H9 (cell line): Measurements from ENCODE around the gene OSBPL1A. TPM values are rescaled to one million over a fixed set of nuclear protein-coding genes. Genes with fewer than 3 reads are reported as not detected.
A peak's percentile ranks its signal among the peaks of the same experiment; 100 is the strongest.

ENCODE experiments used
- DNase-seq: peaks from one replicate; pipeline ENCODE4 v3.0.0-alpha.2; 2017
- H2AFZ ChIP-seq: one replicate; pipeline ENCODE4 v1.6.1; 2013; ENCODE audit warnings: mild to moderate bottlenecking, low read length, control low read depth, moderate library complexity
- H2AK5ac ChIP-seq: 2 replicates; pipeline ENCODE4 v1.6.1; 2013; ENCODE audit warnings: low read length, control low read depth, mixed read lengths; ENCODE audit not compliant: insufficient read length
- H2BK120ac ChIP-seq: one replicate; pipeline ENCODE4 v1.6.1; 2013; ENCODE audit warnings: low read depth, mild to moderate bottlenecking, low read length, control low read depth, inconsistent platforms; ENCODE audit not compliant: poor library complexity, severe bottlenecking
- H2BK12ac ChIP-seq: 2 replicates; pipeline ENCODE4 v1.6.1; 2013; ENCODE audit warnings: low read length, control low read depth, mixed read lengths, low read depth; ENCODE audit not compliant: insufficient read length
- H2BK15ac ChIP-seq: 2 replicates; pipeline ENCODE4 v1.6.1; 2013; ENCODE audit warnings: low read depth, low read length, control low read depth
- H2BK20ac ChIP-seq: one replicate; pipeline ENCODE4 v1.6.1; 2013; ENCODE audit warnings: low read depth, mild to moderate bottlenecking, low read length, control low read depth, inconsistent platforms; ENCODE audit not compliant: poor library complexity, severe bottlenecking
- H2BK5ac ChIP-seq: 2 replicates; pipeline ENCODE4 v1.6.1; 2013; ENCODE audit warnings: low read length, control low read depth, mixed read lengths; ENCODE audit not compliant: insufficient read length
- H3K14ac ChIP-seq: 2 replicates; pipeline ENCODE4 v1.6.1; 2013; ENCODE audit warnings: low read length, control low read depth; ENCODE audit not compliant: insufficient read depth
- H3K18ac ChIP-seq: 2 replicates; pipeline ENCODE4 v1.6.1; 2013; ENCODE audit warnings: low read depth, mild to moderate bottlenecking, mixed read lengths, low read length, control low read depth; ENCODE audit not compliant: insufficient read length
- H3K23ac ChIP-seq: 2 replicates; pipeline ENCODE4 v1.6.1; 2013; ENCODE audit warnings: low read length, control low read depth, mixed read lengths, low read depth; ENCODE audit not compliant: insufficient read length
- H3K23me2 ChIP-seq: 2 replicates; pipeline ENCODE4 v1.6.1; 2013; ENCODE audit warnings: low read depth, mild to moderate bottlenecking, mixed read lengths, low read length, control low read depth; ENCODE audit not compliant: insufficient read length, poor library complexity, severe bottlenecking
- H3K27ac ChIP-seq: 2 replicates; pipeline ENCODE4 v1.5.1; 2013; ENCODE audit warnings: low read length, control low read depth, mixed read lengths, low read depth; ENCODE audit not compliant: insufficient read length
- H3K27me3 ChIP-seq: 2 replicates; pipeline ENCODE4 v1.6.1; 2013; ENCODE audit warnings: low read length, control low read depth, inconsistent platforms; ENCODE audit not compliant: insufficient read depth
- H3K4ac ChIP-seq: 2 replicates; pipeline ENCODE4 v1.6.1; 2013; ENCODE audit warnings: low read depth, mild to moderate bottlenecking, control low read depth, inconsistent platforms, low read length, moderate library complexity
- H3K4me1 ChIP-seq: 2 replicates; pipeline ENCODE4 v1.6.1; 2013; ENCODE audit warnings: low read length, control low read depth, inconsistent platforms; ENCODE audit not compliant: insufficient read depth
- H3K4me2 ChIP-seq: 2 replicates; pipeline ENCODE4 v1.6.1; 2013; ENCODE audit warnings: low read length, control low read depth, mixed read lengths; ENCODE audit not compliant: insufficient read length, insufficient read depth
- H3K56ac ChIP-seq: 2 replicates; pipeline ENCODE4 v1.6.1; 2013; ENCODE audit warnings: low read depth, mild to moderate bottlenecking, mixed read lengths, low read length, control low read depth; ENCODE audit not compliant: insufficient read length
- H3K79me1 ChIP-seq: 2 replicates; pipeline ENCODE4 v1.6.1; 2013; ENCODE audit warnings: low read depth, mild to moderate bottlenecking, moderate library complexity, low read length, control low read depth, inconsistent platforms; ENCODE audit not compliant: insufficient read depth, poor library complexity, severe bottlenecking
- H3K79me2 ChIP-seq: 2 replicates; pipeline ENCODE4 v1.6.1; 2013; ENCODE audit warnings: low read length, control low read depth, inconsistent platforms; ENCODE audit not compliant: insufficient read depth
- H3K9ac ChIP-seq: 2 replicates; pipeline ENCODE4 v1.6.1; 2013; ENCODE audit warnings: low read length, control low read depth, mixed read lengths; ENCODE audit not compliant: insufficient read length; ENCODE audit errors: extremely low read depth
- H3K9me3 ChIP-seq: one replicate; pipeline ENCODE4 v1.6.1; 2013; ENCODE audit warnings: low read depth, low read length, inconsistent platforms; ENCODE audit not compliant: control insufficient read depth
- H3T11ph ChIP-seq: one replicate; pipeline ENCODE4 v1.6.1; 2013; ENCODE audit warnings: mild to moderate bottlenecking, low read length, control low read depth, inconsistent platforms
- H4K20me1 ChIP-seq: one replicate; pipeline ENCODE4 v1.6.1; 2013; ENCODE audit not compliant: control insufficient read depth, insufficient read length, insufficient read depth
- H4K5ac ChIP-seq: 2 replicates; pipeline ENCODE4 v1.6.1; 2013; ENCODE audit warnings: low read depth, mild to moderate bottlenecking, mixed read lengths, low read length, control low read depth; ENCODE audit not compliant: insufficient read length
- H4K8ac ChIP-seq: replicated peaks from 2 replicates; pipeline ENCODE4 v1.6.1; 2013; ENCODE audit warnings: low read length, control low read depth, mixed read lengths, low read depth; ENCODE audit not compliant: insufficient read length
- H4K91ac ChIP-seq: 2 replicates; pipeline ENCODE4 v1.6.1; 2013; ENCODE audit warnings: low read depth, mild to moderate bottlenecking, moderate library complexity, mixed read lengths, low read length, control low read depth; ENCODE audit not compliant: insufficient read length
- H3K27ac Mint-ChIP-seq, 3 experiments: 2 replicates in 2 of 3; 3 replicates in 1 of 3; pipeline ENCODE4 v1.8.0; 2020 to 2021; ENCODE audit warnings: mixed read lengths in 3 of 3, mild to moderate bottlenecking in 1 of 3, moderate library complexity in 1 of 3
- H3K27me3 Mint-ChIP-seq: 2 replicates; pipeline ENCODE4 v1.8.0; 2021; ENCODE audit warnings: low read depth, mild to moderate bottlenecking, moderate library complexity, mixed read lengths
- H3K36me3 Mint-ChIP-seq, 3 experiments: 2 replicates in 2 of 3; 3 replicates in 1 of 3; pipeline ENCODE4 v1.8.0; 2020 to 2021; ENCODE audit warnings: low read depth in 3 of 3, mixed read lengths in 3 of 3; ENCODE audit not compliant: insufficient read depth in 1 of 3
- H3K4me1 Mint-ChIP-seq, 2 experiments: 2 replicates each; pipeline ENCODE4 v1.8.0; 2020; ENCODE audit warnings: mixed read lengths in 2 of 2
- H3K4me3 Mint-ChIP-seq, 2 experiments: 2 replicates in 1 of 2; 3 replicates in 1 of 2; pipeline ENCODE4 v1.8.0; 2020 to 2021; ENCODE audit warnings: mild to moderate bottlenecking in 2 of 2, mixed read lengths in 2 of 2, moderate library complexity in 1 of 2
- H3K9me3 Mint-ChIP-seq, 2 experiments: 2 replicates in 1 of 2; 3 replicates in 1 of 2; pipeline ENCODE4 v1.8.0; 2020; ENCODE audit warnings: mild to moderate bottlenecking in 2 of 2, mixed read lengths in 2 of 2, moderate library complexity in 1 of 2
- WGBS: extraction: QIAGEN DNeasy Blood & Tissue Kit; methylation state at CpG from one replicate; pipeline ENCODE4 v1.1.7; 2013; ENCODE audit warnings: missing lambda C conversion rate, low lambda C conversion rate, mixed read lengths; ENCODE audit not compliant: insufficient read length; ENCODE audit errors: extremely low coverage; 5-methylcytosine and 5-hydroxymethylcytosine counted together
- total RNA-seq: library from RNA; stranded (reverse); gene quantifications from 2 replicates; pipeline ENCODE4 v1.2.1, GENCODE V29; 2021
- TF ChIP-seq, protein P1 (sequence below): fragments of 200-600 bp; sonication (generic); conservative IDR thresholded peaks from 3 replicates; pipeline ENCODE4 v1.8.0; 2021; ENCODE audit warnings: antibody characterized with exemption, mild to moderate bottlenecking

The OSBPL1A gene
- total RNA-seq, 1 experiment from 2014 or later: 33.9 TPM

DNA sequence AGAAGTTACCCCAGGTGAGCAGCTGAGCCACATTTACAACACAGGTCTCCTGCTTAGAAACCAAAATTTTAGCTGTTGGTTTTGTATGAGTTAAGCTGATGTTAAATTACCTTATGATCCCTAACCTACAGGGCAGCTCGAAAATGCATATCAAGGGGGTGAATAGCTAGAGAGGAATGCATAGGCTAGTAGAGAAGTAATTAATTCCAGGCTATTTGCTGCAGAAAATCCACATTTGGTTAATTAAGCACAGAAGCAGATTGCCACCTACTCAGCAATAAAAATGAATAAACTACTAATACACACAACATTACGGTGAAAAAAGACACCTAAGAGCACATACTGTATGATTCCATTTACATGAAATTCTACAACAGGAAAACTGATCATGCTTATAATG, 91.4 kb downstream of the OSBPL1A start:
- H3K79me2 ChIP-seq: no peaks in the 10 kb centered on the region
- no peaks in the 10 kb centered on the region for H3K27me3 ChIP-seq
- no peak overlapping the region for H3K56ac ChIP-seq
- TF ChIP-seq, protein P1, sequence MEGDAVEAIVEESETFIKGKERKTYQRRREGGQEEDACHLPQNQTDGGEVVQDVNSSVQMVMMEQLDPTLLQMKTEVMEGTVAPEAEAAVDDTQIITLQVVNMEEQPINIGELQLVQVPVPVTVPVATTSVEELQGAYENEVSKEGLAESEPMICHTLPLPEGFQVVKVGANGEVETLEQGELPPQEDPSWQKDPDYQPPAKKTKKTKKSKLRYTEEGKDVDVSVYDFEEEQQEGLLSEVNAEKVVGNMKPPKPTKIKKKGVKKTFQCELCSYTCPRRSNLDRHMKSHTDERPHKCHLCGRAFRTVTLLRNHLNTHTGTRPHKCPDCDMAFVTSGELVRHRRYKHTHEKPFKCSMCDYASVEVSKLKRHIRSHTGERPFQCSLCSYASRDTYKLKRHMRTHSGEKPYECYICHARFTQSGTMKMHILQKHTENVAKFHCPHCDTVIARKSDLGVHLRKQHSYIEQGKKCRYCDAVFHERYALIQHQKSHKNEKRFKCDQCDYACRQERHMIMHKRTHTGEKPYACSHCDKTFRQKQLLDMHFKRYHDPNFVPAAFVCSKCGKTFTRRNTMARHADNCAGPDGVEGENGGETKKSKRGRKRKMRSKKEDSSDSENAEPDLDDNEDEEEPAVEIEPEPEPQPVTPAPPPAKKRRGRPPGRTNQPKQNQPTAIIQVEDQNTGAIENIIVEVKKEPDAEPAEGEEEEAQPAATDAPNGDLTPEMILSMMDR: no peak
- no peak overlapping the region for H2BK5ac ChIP-seq
- no peaks in the 10 kb centered on the region for H3K79me1 ChIP-seq
- no peak for DNase-seq
- no peaks in the 10 kb centered on the region for H3K27me3 Mint-ChIP-seq
- no peak overlapping the region for H4K5ac ChIP-seq
- no peak overlapping the region for H3T11ph ChIP-seq
- no peak overlapping the region for H2BK20ac ChIP-seq
- H3K9me3 ChIP-seq: no peaks in the 10 kb centered on the region
- H3K4me2 ChIP-seq: no peak overlapping the region
- no peak overlapping the region for H3K27ac ChIP-seq
- no peak overlapping the region for H2BK12ac ChIP-seq
- H3K9ac ChIP-seq: no peak overlapping the region
- WGBS: no CpG with 5 or more reads among the region's 2 CpGs
- peaks cover 0 to 3% of the 10 kb centered on the region in 2 experiments; a peak in 1 of 4 replicates for H3K4me1 Mint-ChIP-seq
- 0 out of 7 replicates have a peak overlapping the region, but pooled peaks of 1 of the 3 experiments have one; percentile 23 for H3K27ac Mint-ChIP-seq
- H2BK120ac ChIP-seq: no peak overlapping the region
- no peak overlapping the region for H3K23ac ChIP-seq
- no peaks in the 10 kb centered on the region for H3K4me1 ChIP-seq
- no peak overlapping the region for H2AK5ac ChIP-seq
- peaks cover 15 to 51% (median 41%) of the 10 kb centered on the region in 3 experiments for H3K36me3 Mint-ChIP-seq
- H4K8ac ChIP-seq: no peak overlapping the region
- H3K14ac ChIP-seq: no peak overlapping the region
- no peaks in the 10 kb centered on the region for H4K20me1 ChIP-seq
- no peak overlapping the region for H4K91ac ChIP-seq
- H2BK15ac ChIP-seq: no peak overlapping the region
- H3K18ac ChIP-seq: no peak overlapping the region
- no peak overlapping the region for H3K4ac ChIP-seq
- no peak overlapping the region for H2AFZ ChIP-seq
- no peaks in the 10 kb centered on the region for H3K23me2 ChIP-seq
- no peak overlapping the region for H3K4me3 Mint-ChIP-seq
- H3K9me3 Mint-ChIP-seq: peaks cover 5 to 6% of the 10 kb centered on the region in 2 experiments; a peak in 4 of 5 replicates
